NT2/D1 (cell line): ENCODE data around the gene ADM2.

Source experiments
- SUZ12 ChIP-seq: IDR thresholded peaks from 2 replicates; pipeline ENCODE4 v1.6.1; 2011; ENCODE audit not compliant: insufficient read length, insufficient read depth; ENCODE audit errors: extremely low read depth
- YY1 ChIP-seq: IDR thresholded peaks from 2 replicates; pipeline ENCODE4 v1.6.1; 2011; ENCODE audit not compliant: insufficient read length, insufficient read depth
- ZNF274 ChIP-seq: IDR thresholded peaks from 2 replicates; pipeline ENCODE4 v1.6.1; 2011; ENCODE audit warnings: mild to moderate bottlenecking, low read depth, low read length

DNA sequence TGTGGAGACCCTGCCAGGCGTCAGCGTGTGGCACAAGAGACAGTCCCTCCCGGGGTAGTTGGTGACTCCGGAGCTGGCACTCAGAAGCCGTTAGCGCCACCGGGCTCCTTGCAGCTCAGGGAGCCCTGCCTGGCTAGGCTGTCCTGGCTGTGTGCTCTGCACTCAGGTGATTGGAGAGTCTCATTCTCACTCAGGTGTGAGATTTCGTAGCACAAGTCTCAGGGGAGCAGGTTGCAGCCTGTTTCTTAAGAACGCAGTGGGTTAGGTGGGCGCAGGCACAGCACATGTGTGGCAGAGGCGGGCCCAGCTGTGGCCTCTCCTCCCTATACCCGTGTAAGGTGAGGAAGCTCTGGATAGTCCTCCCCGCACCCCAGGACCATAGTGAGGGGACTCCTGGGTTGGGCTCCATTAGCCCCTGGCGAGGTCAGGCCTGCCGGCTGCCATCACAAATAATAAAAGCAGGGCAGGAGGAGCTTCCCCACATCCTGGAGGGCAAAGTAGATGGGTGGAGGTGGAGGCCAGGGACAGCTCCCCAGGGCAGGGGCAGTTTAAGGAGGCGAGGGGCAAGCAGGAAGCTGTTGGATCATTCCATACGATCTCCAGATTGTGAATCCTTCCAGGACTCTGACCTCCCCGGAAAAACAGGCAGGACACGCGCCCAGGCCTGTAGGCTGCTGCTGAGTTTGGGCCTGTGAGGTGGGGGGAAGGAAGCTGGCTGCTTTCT is 45.9 kb upstream of the ADM2 start:
- TF ChIP-seq SUZ12 (no peak), YY1 (no peak), ZNF274 (no peak)
